Epithelial cell of proximal tubule (primary cell): Measurements from ENCODE around the gene HTR3A. TPM values are rescaled to one million over a fixed set of nuclear protein-coding genes. Genes with fewer than 3 reads are reported as not detected.

Source experiments
- DNase-seq: peaks from one replicate; pipeline ENCODE4 v3.0.0-alpha.2; 2011; ENCODE audit warnings: low read depth
- H3K4me3 ChIP-seq: 2 replicates; pipeline ENCODE4 v1.5.1; 2011; ENCODE audit warnings: low read depth, mild to moderate bottlenecking, low read length
- CTCF ChIP-seq: conservative IDR thresholded peaks from 2 replicates; pipeline ENCODE4 v1.5.1; 2012; ENCODE audit warnings: low read depth, mild to moderate bottlenecking, low read length
- total RNA-seq: library from RNA; depleted of rRNA; stranded (reverse); fragments of >200 nt; gene quantifications from 2 replicates; pipeline ENCODE4 v1.2.3, GENCODE V29; 2015

HTR3A gene
- total RNA-seq, 1 donor from 2014 or later, result 0.17 TPM

- no peak overlapping the region for H3K4me3 ChIP-seq
- TF ChIP-seq CTCF, result no peak
- DNase-seq, result no peak
These were observed 15.0 kb downstream of the HTR3A start for GRCh38 chr11:113989916-113990315.

- H3K4me3 ChIP-seq, result no peak overlapping the region
- DNase-seq, result no peak
- TF ChIP-seq CTCF, result no peak
These were observed 16.3 kb downstream of the HTR3A start for GRCh38 chr11:113991170-113991569.

GRCh38 chr11:113991718-113992458, 17.0 kb downstream of the HTR3A start:
- no peak for DNase-seq

GRCh38 chr11:113992459-113993110, 17.7 kb downstream of the HTR3A start:
- no peak for DNase-seq
- no peak overlapping the region for H3K4me3 ChIP-seq
- TF ChIP-seq CTCF, result no peak

More at GRCh38 chr11:113991718-113992458, 17.0 kb downstream of the HTR3A start:
- no peak for TF ChIP-seq CTCF
- H3K4me3 ChIP-seq, result no peak overlapping the region

GRCh38 chr11:113994077-113994954, 19.4 kb downstream of the HTR3A start:
- peak; percentile 77 for TF ChIP-seq CTCF
- H3K4me3 ChIP-seq, result no peak overlapping the region
- DNase-seq, result no peak

GRCh38 chr11:113997473-113997872, 22.6 kb downstream of the HTR3A start:
- no peak for TF ChIP-seq CTCF
- H3K4me3 ChIP-seq, result no peak overlapping the region

More at GRCh38 chr11:113997473-113997872, 22.6 kb downstream of the HTR3A start:
- DNase-seq, result no peak
